ENCODE results near the gene PTCD2.

DNA sequence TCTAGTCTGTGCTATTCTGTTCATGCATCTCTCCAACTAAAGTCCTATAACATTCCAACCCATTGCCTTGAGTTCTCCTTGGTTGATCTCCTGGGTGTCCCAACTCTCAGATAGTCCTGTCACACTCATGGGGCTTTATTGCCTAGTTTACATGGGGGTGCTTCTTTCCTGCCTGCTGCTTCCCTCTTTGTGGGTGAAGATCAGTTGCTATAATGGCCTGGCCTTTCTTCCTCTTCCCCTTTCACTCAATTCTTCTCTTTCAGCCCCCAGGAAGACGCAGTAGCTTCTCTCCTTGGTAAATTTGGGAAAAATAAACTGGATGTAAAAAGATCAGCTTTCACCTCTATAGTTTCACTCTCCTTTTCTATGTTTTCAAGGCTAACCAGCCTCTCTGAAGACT lies 66.5 kb downstream of the PTCD2 start:
- TF ChIP-seq POLR2AphosphoS5 (IDR thresholded peaks at IDR 0.05) (no peak), POLR2A (IDR thresholded peaks at IDR 0.05) (no peak), EP300 (IDR thresholded peaks at IDR 0.05) (no peak)
- TF ChIP-seq, protein P1, sequence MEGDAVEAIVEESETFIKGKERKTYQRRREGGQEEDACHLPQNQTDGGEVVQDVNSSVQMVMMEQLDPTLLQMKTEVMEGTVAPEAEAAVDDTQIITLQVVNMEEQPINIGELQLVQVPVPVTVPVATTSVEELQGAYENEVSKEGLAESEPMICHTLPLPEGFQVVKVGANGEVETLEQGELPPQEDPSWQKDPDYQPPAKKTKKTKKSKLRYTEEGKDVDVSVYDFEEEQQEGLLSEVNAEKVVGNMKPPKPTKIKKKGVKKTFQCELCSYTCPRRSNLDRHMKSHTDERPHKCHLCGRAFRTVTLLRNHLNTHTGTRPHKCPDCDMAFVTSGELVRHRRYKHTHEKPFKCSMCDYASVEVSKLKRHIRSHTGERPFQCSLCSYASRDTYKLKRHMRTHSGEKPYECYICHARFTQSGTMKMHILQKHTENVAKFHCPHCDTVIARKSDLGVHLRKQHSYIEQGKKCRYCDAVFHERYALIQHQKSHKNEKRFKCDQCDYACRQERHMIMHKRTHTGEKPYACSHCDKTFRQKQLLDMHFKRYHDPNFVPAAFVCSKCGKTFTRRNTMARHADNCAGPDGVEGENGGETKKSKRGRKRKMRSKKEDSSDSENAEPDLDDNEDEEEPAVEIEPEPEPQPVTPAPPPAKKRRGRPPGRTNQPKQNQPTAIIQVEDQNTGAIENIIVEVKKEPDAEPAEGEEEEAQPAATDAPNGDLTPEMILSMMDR (IDR thresholded peaks at IDR 0.05) = no peak
